Muscle of back (tissue), 11 donors: ENCODE data around the gene RGS6. TPM values are rescaled to one million over a fixed set of nuclear protein-coding genes. Genes with fewer than 3 reads are reported as not detected.
"Not testable (repeated sequence)": the region's sequence is repeated elsewhere in the genome, so short reads cannot be mapped to it uniquely, and the experiment has no call there.

ENCODE experiments used
- DNase-seq, 3 donors: peaks; one replicate each; pipeline versions ENCODE4 v3.0.0 to v3.0.0-alpha.2; 2013
- polyA plus RNA-seq, 10 donors: library from polyadenylated mRNA; unstranded; fragments of 120-200 nt; gene quantifications; one replicate each; pipeline ENCODE4 v1.2.1, GENCODE V29; 2013; ENCODE audit not compliant: insufficient read length in 10 of 10

RGS6 gene
- polyA plus RNA-seq, 10 donors = 4.8 to 7.8 (median 5.8) TPM

DNA sequence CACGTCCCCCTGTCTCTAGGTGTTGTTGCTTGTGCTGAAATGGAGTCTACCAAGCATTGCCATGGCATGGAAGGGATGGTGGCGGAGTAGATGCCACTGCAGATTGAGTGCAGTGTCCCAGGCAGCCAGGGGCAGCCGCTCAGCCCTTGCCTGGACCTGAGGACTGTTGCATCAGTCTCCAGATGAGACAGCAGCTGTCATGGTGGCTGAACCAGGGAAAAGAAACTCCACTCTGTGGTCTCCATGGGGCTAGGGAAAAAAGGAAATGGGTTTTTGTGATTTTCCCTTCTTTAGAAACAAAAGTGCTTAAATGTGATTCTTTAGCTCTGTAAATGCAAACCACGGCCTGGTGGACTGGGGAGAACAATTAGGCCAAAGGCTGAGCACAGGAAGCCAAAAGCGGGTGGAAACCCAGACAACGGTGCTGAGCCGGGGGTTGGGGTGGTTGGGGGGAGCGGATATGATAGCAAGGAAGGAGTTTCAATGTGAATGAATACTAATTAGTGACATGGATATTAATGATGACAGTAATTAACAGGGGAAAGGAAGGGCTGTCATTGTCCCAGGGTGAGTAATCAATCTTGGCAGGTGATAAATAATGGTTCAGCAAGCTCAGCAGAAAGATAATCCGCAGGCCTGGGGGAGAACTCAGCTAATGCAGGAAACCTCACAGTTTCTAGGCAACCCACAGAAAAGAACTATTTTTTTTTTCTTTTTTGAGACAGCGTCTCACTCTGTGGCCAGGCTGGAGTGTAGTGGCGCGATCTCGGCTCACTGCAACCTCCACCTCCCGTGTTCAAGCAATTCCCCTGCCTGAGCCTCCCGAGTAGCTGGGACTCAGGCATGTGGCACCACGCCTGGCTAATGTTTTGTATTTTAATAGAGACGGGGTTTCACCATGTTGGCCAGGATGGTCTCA lies 519.1 kb downstream of the RGS6 start:
- peak; percentile 11 to 66 (median 30) for DNase-seq

GRCh38 chr14:72452774-72453173 lies 520.5 kb downstream of the RGS6 start:
- peak in 1 of 3 donors; percentile 2 for DNase-seq

GRCh38 chr14:72454388-72455160 lies 522.3 kb downstream of the RGS6 start:
- DNase-seq = no peak

DNA sequence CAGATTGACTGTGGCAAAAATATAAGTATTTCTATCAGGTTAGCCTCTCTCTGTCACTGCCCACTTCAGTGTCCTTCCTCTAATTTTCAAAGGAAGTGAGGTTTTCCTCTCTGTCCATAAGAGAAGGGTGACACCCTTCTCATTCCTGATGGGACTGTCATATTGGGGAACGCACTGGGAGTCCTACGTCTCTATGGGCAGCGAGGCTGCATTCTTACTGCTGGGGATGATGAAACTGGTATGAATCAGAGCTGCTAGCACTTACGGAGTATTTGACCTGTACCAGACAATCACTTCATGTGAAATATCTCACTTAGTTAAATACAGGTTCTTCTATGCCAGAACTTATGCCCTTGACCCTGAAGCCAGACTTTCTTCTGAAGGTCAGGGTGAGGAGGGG lies 525.4 kb downstream of the RGS6 start:
- DNase-seq = peak in 1 of 3 donors; percentile 2

DNA sequence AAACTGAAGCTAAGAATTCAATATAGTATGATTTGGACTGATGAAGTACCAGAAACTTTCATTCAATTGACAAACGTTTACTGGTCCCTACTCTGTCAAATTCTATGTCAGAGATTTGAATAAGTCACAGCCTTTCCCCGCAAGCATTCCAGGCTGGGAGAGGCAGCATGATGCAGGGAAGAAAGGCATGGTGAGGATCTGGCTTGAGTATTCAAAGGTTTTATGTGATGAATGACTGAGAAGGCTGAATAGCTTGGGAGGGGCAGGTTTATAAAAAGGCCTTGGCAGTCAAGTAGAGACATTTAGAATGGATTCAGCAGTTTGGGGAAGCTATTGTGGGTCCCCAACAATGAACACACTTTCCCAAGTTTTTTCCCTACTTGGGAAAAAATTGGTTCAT lies 529.8 kb downstream of the RGS6 start:
- DNase-seq = no peak

DNA sequence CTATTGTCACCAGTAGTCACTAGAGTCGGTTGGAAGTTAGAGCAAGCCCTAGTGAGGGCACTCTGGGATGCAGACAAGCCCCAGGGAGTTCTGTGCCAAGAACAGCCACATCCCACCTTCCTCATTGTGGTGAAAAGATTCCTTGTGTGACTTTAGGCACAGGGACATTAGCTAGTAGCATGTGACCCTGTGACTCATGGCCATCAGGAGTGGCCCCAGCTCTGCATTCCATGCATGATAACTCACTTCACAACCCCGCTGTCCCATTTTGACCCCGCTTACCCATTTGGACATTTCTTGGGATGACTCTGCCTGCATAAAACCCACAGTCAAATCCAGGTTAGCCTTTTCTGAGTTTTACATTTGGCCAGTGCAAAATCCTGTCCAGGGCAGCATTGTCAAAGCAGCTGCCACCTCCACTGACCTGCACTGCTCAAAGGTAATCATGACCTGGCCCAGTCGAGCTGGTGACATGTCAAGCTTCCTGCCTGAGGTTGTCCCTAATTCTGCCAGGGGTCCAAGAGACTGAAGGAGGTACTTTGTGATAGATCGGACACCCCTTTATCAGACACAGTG lies 531.1 kb downstream of the RGS6 start:
- DNase-seq = no peak

- no peak for DNase-seq
Measured at GRCh38 chr14:72464226-72464625, 532.0 kb downstream of the RGS6 start.

- no peak for DNase-seq
Measured at GRCh38 chr14:72466325-72466724, 534.1 kb downstream of the RGS6 start.

GRCh38 chr14:72471346-72471745 lies 539.1 kb downstream of the RGS6 start:
- no peak for DNase-seq

DNA sequence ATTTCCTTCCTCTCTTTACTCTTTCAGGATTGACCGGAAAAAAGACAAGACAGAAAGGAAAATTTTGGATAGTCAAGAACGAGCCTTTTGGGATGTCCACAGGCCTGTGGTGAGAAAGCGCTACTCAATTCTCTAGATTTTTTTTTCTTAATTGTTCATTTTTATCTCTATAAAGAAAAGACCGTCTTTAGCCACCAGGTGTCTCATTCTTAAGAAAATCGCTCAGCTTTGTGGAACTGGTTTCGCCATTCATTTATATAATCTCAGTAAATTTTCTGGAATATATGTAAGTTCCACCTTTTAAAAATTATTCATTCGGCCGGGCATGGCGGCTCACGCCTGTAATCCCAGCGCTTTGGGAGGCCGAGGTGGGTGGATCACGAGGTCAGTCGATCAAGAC lies 540.6 kb downstream of the RGS6 start:
- DNase-seq = no peak

- DNase-seq = peak; percentile 18 to 30 (median 20)
Measured at GRCh38 chr14:72476657-72477499, 544.6 kb downstream of the RGS6 start.

GRCh38 chr14:72477578-72477977 lies 545.3 kb downstream of the RGS6 start:
- DNase-seq = not testable (repeated sequence)

- DNase-seq = no peak
Measured at GRCh38 chr14:72478471-72478893, 546.3 kb downstream of the RGS6 start.

GRCh38 chr14:72479461-72479931 lies 547.3 kb downstream of the RGS6 start:
- DNase-seq = peak in 1 of 3 donors; percentile 35

- DNase-seq = no peak
Measured at GRCh38 chr14:72480464-72481243, 548.4 kb downstream of the RGS6 start.

- DNase-seq = no peak
Measured at GRCh38 chr14:72483311-72483710, 551.1 kb downstream of the RGS6 start.

GRCh38 chr14:72485695-72486094 lies 553.5 kb downstream of the RGS6 start:
- no peak for DNase-seq

GRCh38 chr14:72488514-72488913 lies 556.3 kb downstream of the RGS6 start:
- DNase-seq = no peak

GRCh38 chr14:72492196-72492595 lies 560.0 kb downstream of the RGS6 start:
- DNase-seq = no peak

DNA sequence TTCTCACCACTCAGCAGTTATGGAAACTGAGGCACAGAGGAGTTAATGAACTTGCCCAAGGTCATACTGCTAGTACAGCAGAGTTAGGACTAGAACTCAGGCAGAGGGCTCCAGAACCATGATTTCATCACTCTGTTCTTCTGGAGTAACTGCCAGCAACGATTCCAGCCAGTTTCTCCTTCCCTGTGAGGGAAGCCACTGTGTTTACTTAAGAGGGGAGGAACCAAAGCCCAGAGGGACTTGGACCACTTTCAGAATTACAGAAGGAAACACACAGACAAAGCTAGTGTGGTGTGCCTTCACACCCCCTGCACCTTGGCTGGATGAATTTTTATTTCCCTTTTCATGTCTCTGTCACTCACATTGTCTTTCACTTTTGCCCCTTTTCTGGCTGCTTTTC lies 563.4 kb downstream of the RGS6 start:
- peak in 1 of 3 donors; percentile 72 for DNase-seq
